ENCODE measurements around the gene FSTL4. TPM values are rescaled to one million over a fixed set of nuclear protein-coding genes. Genes with fewer than 3 reads are reported as not detected.

Gene FSTL4
- total and polyA plus RNA-seq, 2 of the 4 experiments (the other 2 are of a cell fraction): 0.18 TPM; not detected in 1

DNA sequence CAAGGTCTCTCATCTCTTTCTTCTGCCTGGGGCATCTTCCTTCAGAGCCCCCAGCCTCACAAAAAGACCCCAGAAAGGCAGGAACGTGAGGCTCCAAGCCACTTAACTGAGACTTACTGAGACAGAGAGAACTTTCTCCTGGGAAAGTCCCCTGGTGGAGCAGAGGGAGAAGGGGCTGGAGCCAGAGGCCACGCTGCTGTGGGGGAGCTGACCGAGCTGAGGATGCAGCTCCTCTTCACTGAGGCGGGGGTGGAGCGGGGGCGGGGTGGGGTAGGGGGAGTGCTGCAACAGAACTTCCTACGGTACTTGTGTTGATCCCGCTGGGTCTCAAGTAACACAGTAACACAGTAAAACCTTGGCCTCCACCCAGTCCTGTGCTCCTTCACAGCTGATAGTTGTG, 204.0 kb downstream of the FSTL4 start:
- Histone ChIP-seq H4K20me1 (ENCODE audit: insufficient read depth, low read length) (no peaks in the 10 kb centered on the region), H3K18ac (ENCODE audit: low read depth, low read length) (no peak overlapping the region), H3K56ac (ENCODE audit: extremely low read depth, insufficient read depth, low read length) (no peak overlapping the region), H3K4me2 (ENCODE audit: low read depth, low read length) (no peak overlapping the region), H4K91ac (ENCODE audit: insufficient read depth, low read depth, low read length) (no peak overlapping the region), H4K5ac (ENCODE audit: low read depth, low read length) (no peak overlapping the region), H2BK120ac (ENCODE audit: low read depth, low read length) (no peak overlapping the region), H3K27ac (ENCODE audit: insufficient read depth, low read length) (no peak overlapping the region), H3K23ac (ENCODE audit: low read depth, low read length) (no peak overlapping the region), H3K4me3 (ENCODE audit: insufficient read depth, low read depth, low read length) (no peak overlapping the region), H3K4ac (ENCODE audit: low read depth, low read length) (no peak overlapping the region), H3K79me1 (ENCODE audit: low read depth in 1 of 2, low read length in 2 of 2) (no peaks in the 10 kb centered on the region), H2AFZ (replicated peaks; ENCODE audit: low read length, poor library complexity) (no peak overlapping the region), H3K9ac (ENCODE audit: low read depth, low read length) (no peak overlapping the region), H3K9me3 (ENCODE audit: control insufficient read depth, insufficient read depth, low read length) (no peaks in the 10 kb centered on the region), H3K36me3 (ENCODE audit: control insufficient read depth, insufficient read depth, low read length) (no peaks in the 10 kb centered on the region), H3K14ac (replicated peaks; ENCODE audit: low read depth, low read length) (no peak overlapping the region), H2BK20ac (ENCODE audit: low read depth, low read length) (no peak overlapping the region), H4K8ac (ENCODE audit: low read depth in 2 of 2, low read length in 2 of 2) (no peak overlapping the region), H3K4me1 (ENCODE audit: control insufficient read depth, insufficient read depth, low read length) (no peaks in the 10 kb centered on the region), H3K9me1 (ENCODE audit: insufficient read depth, low read length) (no peaks in the 10 kb centered on the region), H2BK5ac (ENCODE audit: low read depth, low read length, poor library complexity, severe bottlenecking) (no peak overlapping the region), H2BK15ac (ENCODE audit: low read depth, low read length) (no peak overlapping the region), H2AK5ac (ENCODE audit: low read depth, low read length) (no peak overlapping the region), H2AK9ac (replicated peaks; ENCODE audit: low read depth, low read length, poor library complexity) (no peak overlapping the region), H3K27me3 (ENCODE audit: control insufficient read depth, insufficient read depth, low read length) (peaks cover 13% of the 10 kb centered on the region)
- ATAC-seq (ENCODE audit: low read depth) (no peak), DNase-seq (no peak)
- intact Hi-C loops (cut with micrococcal nuclease): no loop called here
- ChIA-PET CTCF (no interaction called here), POLR2A (ENCODE audit: unreplicated experiment) (no interaction called here)
- no CpG with 5 or more reads among the region's 8 CpGs for WGBS, 2 experiments (ENCODE audit: extremely low coverage in 2 of 2, insufficient read length in 1 of 2)
- TF ChIP-seq FOS (IDR thresholded peaks at IDR 0.05; ENCODE audit: low read depth, low read length): no peak
- no peak for TF ChIP-seq CTCF (conservative IDR thresholded peaks at IDR 0.05; ENCODE audit: low read depth, low read length)
- TF ChIP-seq BHLHE40 (IDR thresholded peaks at IDR 0.05; ENCODE audit: low read depth, low read length): no peak
- TF ChIP-seq MXI1 (IDR thresholded peaks at IDR 0.05; ENCODE audit: borderline replicate concordance, low read depth, low read length): no peak
- no peak for TF ChIP-seq RFX5 (IDR thresholded peaks at IDR 0.05; ENCODE audit: low read depth, low read length)
- TF ChIP-seq MAZ (IDR thresholded peaks at IDR 0.05; ENCODE audit: borderline replicate concordance, low read depth, low read length): no peak
- TF ChIP-seq MAFK (IDR thresholded peaks at IDR 0.05; ENCODE audit: low read depth, low read length): no peak
- TF ChIP-seq CHD1 (IDR thresholded peaks at IDR 0.05; ENCODE audit: low read depth, low read length): no peak
- no peak for TF ChIP-seq CEBPB (IDR thresholded peaks at IDR 0.05; ENCODE audit: low read depth, low read length)
- TF ChIP-seq SMC3 (IDR thresholded peaks at IDR 0.05; ENCODE audit: low read depth, low read length): no peak
- no peak for TF ChIP-seq RAD21 (IDR thresholded peaks at IDR 0.05; ENCODE audit: low read length)
- no peak for TF ChIP-seq RCOR1 (IDR thresholded peaks at IDR 0.05; ENCODE audit: insufficient replicate concordance, low read length)
- TF ChIP-seq, protein P1, sequence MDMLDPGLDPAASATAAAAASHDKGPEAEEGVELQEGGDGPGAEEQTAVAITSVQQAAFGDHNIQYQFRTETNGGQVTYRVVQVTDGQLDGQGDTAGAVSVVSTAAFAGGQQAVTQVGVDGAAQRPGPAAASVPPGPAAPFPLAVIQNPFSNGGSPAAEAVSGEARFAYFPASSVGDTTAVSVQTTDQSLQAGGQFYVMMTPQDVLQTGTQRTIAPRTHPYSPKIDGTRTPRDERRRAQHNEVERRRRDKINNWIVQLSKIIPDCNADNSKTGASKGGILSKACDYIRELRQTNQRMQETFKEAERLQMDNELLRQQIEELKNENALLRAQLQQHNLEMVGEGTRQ (IDR thresholded peaks at IDR 0.05; ENCODE audit: low read depth, low read length): no peak
- no peak for TF ChIP-seq POLR2A (IDR thresholded peaks at IDR 0.05; ENCODE audit: low read depth, low read length)
- TF ChIP-seq ELK1 (IDR thresholded peaks at IDR 0.05; ENCODE audit: borderline replicate concordance, low read depth, low read length): no peak
- TF ChIP-seq NFE2L2 (IDR thresholded peaks at IDR 0.05; ENCODE audit: low read depth, low read length): no peak
- in situ Hi-C loops (cut with MboI; ENCODE audit: low sequenced_read_pairs): no loop called here
- dilution Hi-C loops (cut with HindIII; ENCODE audit: low sequenced_read_pairs, unreplicated experiment): no loop called here
- BruUV-seq (replicated peaks): no TSS peak

All from IMR-90 (cell line).